EH (cell line): ENCODE results near the gene RNPEPL1.

Source experiments
- DNase-seq: peaks from one replicate; pipeline ENCODE4 v3.0.0-alpha.2; 2015; ENCODE audit warnings: low read depth

Gene RNPEPL1

GRCh38 chr2:240591784-240592183 lies 23.5 kb downstream of the RNPEPL1 start:
- DNase-seq: no peak

- no peak for DNase-seq
These were observed 24.9 kb downstream of the RNPEPL1 start for GRCh38 chr2:240593026-240593702.

- no peak for DNase-seq
These were observed 25.6 kb downstream of the RNPEPL1 start for GRCh38 chr2:240593703-240594451.

GRCh38 chr2:240594511-240595380 lies 26.5 kb downstream of the RNPEPL1 start:
- no peak for DNase-seq

- DNase-seq: no peak
These were observed 27.2 kb downstream of the RNPEPL1 start for GRCh38 chr2:240595381-240596079.

- no peak for DNase-seq
These were observed 27.8 kb downstream of the RNPEPL1 start for GRCh38 chr2:240596080-240596460.

- DNase-seq: no peak
These were observed 28.2 kb downstream of the RNPEPL1 start for GRCh38 chr2:240596491-240596931.

GRCh38 chr2:240597054-240597418 lies 28.8 kb downstream of the RNPEPL1 start:
- DNase-seq: no peak

- DNase-seq: no peak
These were observed 29.3 kb downstream of the RNPEPL1 start for GRCh38 chr2:240597419-240598181.

GRCh38 chr2:240598311-240598911 lies 30.1 kb downstream of the RNPEPL1 start:
- DNase-seq: no peak

- DNase-seq: no peak
These were observed 30.9 kb downstream of the RNPEPL1 start for GRCh38 chr2:240599141-240599583.

- no peak for DNase-seq
These were observed 32.2 kb downstream of the RNPEPL1 start for GRCh38 chr2:240600451-240600961.

- no peak for DNase-seq
These were observed 33.0 kb downstream of the RNPEPL1 start for GRCh38 chr2:240601061-240601830.

GRCh38 chr2:240601831-240602160 lies 33.5 kb downstream of the RNPEPL1 start:
- DNase-seq: no peak

GRCh38 chr2:240602266-240603050 lies 34.2 kb downstream of the RNPEPL1 start:
- DNase-seq: no peak

GRCh38 chr2:240603081-240603835 lies 35.0 kb downstream of the RNPEPL1 start:
- DNase-seq: no peak

- no peak for DNase-seq
These were observed 35.6 kb downstream of the RNPEPL1 start for GRCh38 chr2:240603846-240604245.

- peak; percentile 62 for DNase-seq
These were observed 36.1 kb downstream of the RNPEPL1 start for GRCh38 chr2:240604291-240604938.
